ENCODE measurements around the gene ST6GAL1. TPM values are rescaled to one million over a fixed set of nuclear protein-coding genes. Genes with fewer than 3 reads are reported as not detected.
"Not testable (repeated sequence)": the region's sequence is repeated elsewhere in the genome, so short reads cannot be mapped to it uniquely, and the experiment has no call there.

Gene ST6GAL1
- total RNA-seq, 2 experiments from 2014 or later, result 84.6 to 99.2 TPM

- no peak for ATAC-seq
- H3K27me3 Mint-ChIP-seq, result no peaks in the 10 kb centered on the region
- peaks cover 87% of the 10 kb centered on the region for H3K4me1 Mint-ChIP-seq (ENCODE audit: low read depth)
- TF ChIP-seq CTCF (IDR thresholded peaks at IDR 0.05), result no peak
- peaks cover 1% of the 10 kb centered on the region for H3K9me3 Mint-ChIP-seq
- CTCF ChIA-PET, result interaction anchor here (1.5 to 1.6 kb wide), 2 partner anchors 20 to 21 kb away, joined by 4 read pairs; no protein-coding TSS in a partner anchor
- H3K27ac Mint-ChIP-seq, result peak overlapping the region; percentile 73
- intact Hi-C loops (cut with micrococcal nuclease), result no loop called here
- no peak for DNase-seq
- H3K4me3 Mint-ChIP-seq, result peak overlapping the region; percentile 16
- POLR2A ChIA-PET, result interaction anchor here (1.1 to 2.4 kb wide), 3 partner anchors 18 to 115 kb away, joined by 4 to 6 read pairs (median 4); no protein-coding TSS in a partner anchor
- peaks cover 92% of the 10 kb centered on the region for H3K36me3 Mint-ChIP-seq (ENCODE audit: low read depth)
Observed at GRCh38 chr3:187046033-187046432, 115.7 kb downstream of the ST6GAL1 start.

GRCh38 chr3:187049462-187050101 is 119.3 kb downstream of the ST6GAL1 start:
- Mint-ChIP-seq H3K27ac (peak overlapping the region; percentile 80), H3K4me1 (ENCODE audit: low read depth) (peaks cover 59% of the 10 kb centered on the region), H3K4me3 (no peak overlapping the region), H3K9me3 (peaks cover 17% of the 10 kb centered on the region), H3K27me3 (no peaks in the 10 kb centered on the region), H3K36me3 (ENCODE audit: low read depth) (peaks cover 93% of the 10 kb centered on the region)
- intact Hi-C loops (cut with micrococcal nuclease), result no loop called here
- ChIA-PET CTCF (interaction anchor here (0.7 to 2.7 kb wide), 5 partner anchors 11 to 90 kb away, joined by 3 to 6 read pairs (median 4); partner anchors contain the start of gene RPL39L), POLR2A (interaction anchor here (0.6 to 2.9 kb wide), 5 partner anchors 8 to 23 kb away, joined by 3 to 17 read pairs (median 4); no protein-coding TSS in a partner anchor)
- DNase-seq, result no peak
- TF ChIP-seq CTCF (IDR thresholded peaks at IDR 0.05), result no peak
- ATAC-seq, result peak; percentile 61

- POLR2A ChIA-PET, result interaction anchor here (1.7 to 2.9 kb wide), 2 partner anchors 12 to 24 kb away, joined by 5 to 17 read pairs; no protein-coding TSS in a partner anchor
- Mint-ChIP-seq H3K27me3 (no peaks in the 10 kb centered on the region), H3K4me1 (ENCODE audit: low read depth) (peaks cover 53% of the 10 kb centered on the region), H3K9me3 (peaks cover 31% of the 10 kb centered on the region), H3K4me3 (no peak overlapping the region), H3K27ac (peak overlapping the region; percentile 80), H3K36me3 (ENCODE audit: low read depth) (peaks cover 97% of the 10 kb centered on the region)
- DNase-seq, result peak; percentile 48
- intact Hi-C loops (cut with micrococcal nuclease), result no loop called here
- peak; percentile 52 for ATAC-seq
- TF ChIP-seq CTCF (IDR thresholded peaks at IDR 0.05), result no peak
- CTCF ChIA-PET, result interaction anchor here (1.2 kb wide), 2 partner anchors 62 to 191 kb away, joined by 3 to 5 read pairs; no protein-coding TSS in a partner anchor
Observed at GRCh38 chr3:187051066-187051465, 120.7 kb downstream of the ST6GAL1 start.

GRCh38 chr3:187051724-187052366 is 121.5 kb downstream of the ST6GAL1 start:
- intact Hi-C loops (cut with micrococcal nuclease), result no loop called here
- POLR2A ChIA-PET, result no interaction called here
- no peak for ATAC-seq
- H3K27me3 Mint-ChIP-seq, result no peaks in the 10 kb centered on the region
- no peak for TF ChIP-seq CTCF (IDR thresholded peaks at IDR 0.05)
- peaks cover 38% of the 10 kb centered on the region for H3K9me3 Mint-ChIP-seq
- DNase-seq, result no peak
- H3K4me1 Mint-ChIP-seq (ENCODE audit: low read depth), result peaks cover 47% of the 10 kb centered on the region
- H3K27ac Mint-ChIP-seq, result no peak overlapping the region
- H3K4me3 Mint-ChIP-seq, result no peak overlapping the region
- CTCF ChIA-PET, result no interaction called here
- peaks cover 97% of the 10 kb centered on the region for H3K36me3 Mint-ChIP-seq (ENCODE audit: low read depth)

- intact Hi-C loops (cut with micrococcal nuclease); ATAC-seq; CTCF ChIA-PET; DNase-seq; H3K27ac Mint-ChIP-seq; H3K27me3 Mint-ChIP-seq; POLR2A ChIA-PET; H3K4me3 Mint-ChIP-seq: not testable (repeated sequence)
- H3K36me3 Mint-ChIP-seq (ENCODE audit: low read depth), result peaks cover 98% of the 10 kb centered on the region
- peaks cover 43% of the 10 kb centered on the region for H3K4me1 Mint-ChIP-seq (ENCODE audit: low read depth)
- H3K9me3 Mint-ChIP-seq, result peaks cover 42% of the 10 kb centered on the region
Observed at GRCh38 chr3:187052427-187052826, 122.1 kb downstream of the ST6GAL1 start.

GRCh38 chr3:187054433-187054832 is 124.1 kb downstream of the ST6GAL1 start:
- ATAC-seq; intact Hi-C loops (cut with micrococcal nuclease); H3K4me3 Mint-ChIP-seq; CTCF ChIA-PET; POLR2A ChIA-PET; DNase-seq; H3K27ac Mint-ChIP-seq; H3K27me3 Mint-ChIP-seq: not testable (repeated sequence)
- Mint-ChIP-seq H3K9me3 (peaks cover 41% of the 10 kb centered on the region), H3K36me3 (ENCODE audit: low read depth) (peaks cover 98% of the 10 kb centered on the region), H3K4me1 (ENCODE audit: low read depth) (peaks cover 39% of the 10 kb centered on the region)

- H3K4me3 Mint-ChIP-seq; H3K27ac Mint-ChIP-seq; ATAC-seq; DNase-seq; CTCF ChIA-PET; intact Hi-C loops (cut with micrococcal nuclease); H3K27me3 Mint-ChIP-seq: not testable (repeated sequence)
- H3K4me1 Mint-ChIP-seq (ENCODE audit: low read depth), result peaks cover 40% of the 10 kb centered on the region
- POLR2A ChIA-PET, result interaction anchor here (1.0 kb wide), 1 partner anchor 8 kb away, joined by 3 read pairs; no protein-coding TSS in a partner anchor
- peaks cover 88% of the 10 kb centered on the region for H3K36me3 Mint-ChIP-seq (ENCODE audit: low read depth)
- peaks cover 36% of the 10 kb centered on the region for H3K9me3 Mint-ChIP-seq
Observed at GRCh38 chr3:187057803-187058202, 127.5 kb downstream of the ST6GAL1 start.

Data from activated CD8-positive, alpha-beta T cell treated with anti-CD3 and anti-CD28 coated beads for 36 hours (primary cell).